Smooth muscle cell (in vitro differentiated cells): Measurements from ENCODE around the gene ADAMTS9. TPM values are rescaled to one million over a fixed set of nuclear protein-coding genes. Genes with fewer than 3 reads are reported as not detected.

Experiments used
- DNase-seq: peaks from one replicate; lab custom pipeline; 2025; ENCODE audit not compliant: unreplicated experiment; lab: John Stamatoyannopoulos, UW
- H2AFZ ChIP-seq: fragments of 200-600 bp; sonication (generic); 2 replicates; pipeline ENCODE4 v1.6.0; 2016; ENCODE audit warnings: antibody characterized with exemption, low read depth, mild to moderate bottlenecking
- H3F3A ChIP-seq: fragments of 200-600 bp; sonication (generic); 2 replicates; pipeline ENCODE4 v1.6.0; 2017; ENCODE audit warnings: antibody characterized with exemption, low read depth
- H3K27ac ChIP-seq: fragments of 200-600 bp; sonication (generic); 2 replicates; pipeline ENCODE4 v1.5.1; 2016; ENCODE audit warnings: low read depth, mild to moderate bottlenecking
- H3K27me3 ChIP-seq: fragments of 200-600 bp; sonication (generic); 2 replicates; pipeline ENCODE4 v1.6.1; 2016; ENCODE audit warnings: low read depth, mild to moderate bottlenecking
- H3K36me3 ChIP-seq: fragments of 200-600 bp; sonication (generic); 2 replicates; pipeline ENCODE4 v1.5.1; 2016; ENCODE audit warnings: low read depth
- H3K4me1 ChIP-seq: fragments of 200-600 bp; sonication (generic); 2 replicates; pipeline ENCODE4 v1.5.1; 2016; ENCODE audit warnings: low read depth
- H3K4me2 ChIP-seq: fragments of 200-600 bp; sonication (generic); 2 replicates; pipeline ENCODE4 v1.6.0; 2016; ENCODE audit warnings: mild to moderate bottlenecking
- H3K4me3 ChIP-seq: fragments of 200-600 bp; sonication (generic); 2 replicates; pipeline ENCODE4 v1.5.1; 2016; ENCODE audit warnings: mild to moderate bottlenecking
- H3K79me2 ChIP-seq: fragments of 200-600 bp; sonication (generic); 2 replicates; pipeline ENCODE4 v1.6.0; 2016; ENCODE audit warnings: low read depth, mild to moderate bottlenecking
- H3K9ac ChIP-seq: fragments of 200-600 bp; sonication (generic); 2 replicates; pipeline ENCODE4 v1.6.0; 2016; ENCODE audit warnings: low read depth
- H3K9me3 ChIP-seq: fragments of 200-600 bp; sonication (generic); replicated peaks from 2 replicates; pipeline ENCODE4 v1.5.1; 2016; ENCODE audit warnings: low read depth
- H4K20me1 ChIP-seq: fragments of 200-600 bp; sonication (generic); 2 replicates; pipeline ENCODE4 v1.6.0; 2016; ENCODE audit warnings: low read depth
- CTCF ChIP-seq: fragments of 200-600 bp; sonication (generic); IDR thresholded peaks from 2 replicates; pipeline ENCODE4 v1.5.1; 2017; ENCODE audit warnings: borderline replicate concordance, mild to moderate bottlenecking, antibody characterized with exemption; ENCODE audit not compliant: insufficient read depth, poor library complexity, severe bottlenecking
- WGBS: methylation state at CpG from one replicate; pipeline ENCODE4 v1.1.7; 2016; ENCODE audit warnings: low lambda C conversion rate; 5-methylcytosine and 5-hydroxymethylcytosine counted together
- polyA plus RNA-seq: library from polyadenylated mRNA; unstranded; fragments of >200 nt; fragmentation: Nextera tagmentation; extraction: Ambion mirVana; gene quantifications from 2 replicates; pipeline ENCODE4 v1.2.1, GENCODE V29; 2016
- total RNA-seq: library from RNA; depleted of rRNA; stranded (reverse); fragments of >200 nt; gene quantifications from 2 replicates; pipeline ENCODE4 v1.2.3, GENCODE V29; 2014

ADAMTS9 gene
- total and polyA plus RNA-seq, 2 experiments from 2014 or later = 18.7 to 66.6 TPM

GRCh38 chr3:64578062-64578770 is 109.6 kb downstream of the ADAMTS9 start:
- Histone ChIP-seq H3K79me2 (no peaks in the 10 kb centered on the region), H3K27ac (no peak overlapping the region), H3K9me3 (no peaks in the 10 kb centered on the region), H3K27me3 (no peaks in the 10 kb centered on the region), H2AFZ (no peak overlapping the region), H3F3A (no peaks in the 10 kb centered on the region), H3K4me1 (no peaks in the 10 kb centered on the region), H4K20me1 (no peaks in the 10 kb centered on the region), H3K4me2 (no peak overlapping the region), H3K9ac (no peak overlapping the region), H3K4me3 (no peak overlapping the region), H3K36me3 (no peaks in the 10 kb centered on the region)
- DNase-seq = no peak
- TF ChIP-seq CTCF = no peak
- WGBS = 90% methylated on average over 7 of the region's 7 CpGs

- Histone ChIP-seq H3K27me3 (no peaks in the 10 kb centered on the region), H3K9me3 (no peaks in the 10 kb centered on the region), H3K79me2 (no peaks in the 10 kb centered on the region), H3F3A (no peaks in the 10 kb centered on the region), H4K20me1 (no peaks in the 10 kb centered on the region), H3K4me1 (peaks cover 3% of the 10 kb centered on the region), H3K27ac (no peak overlapping the region), H2AFZ (no peak overlapping the region), H3K36me3 (no peaks in the 10 kb centered on the region), H3K4me3 (no peak overlapping the region), H3K4me2 (no peak overlapping the region), H3K9ac (no peak overlapping the region)
- WGBS = 87% methylated on average over 10 of the region's 10 CpGs
- no peak for TF ChIP-seq CTCF
- no peak for DNase-seq
These were observed 111.5 kb downstream of the ADAMTS9 start for GRCh38 chr3:64576211-64576775.

GRCh38 chr3:64575211-64575844 is 112.5 kb downstream of the ADAMTS9 start:
- 72% methylated on average over 2 of the region's 2 CpGs for WGBS
- DNase-seq = no peak

More at GRCh38 chr3:64575211-64575844, 112.5 kb downstream of the ADAMTS9 start:
- peak; percentile 47 for TF ChIP-seq CTCF
- peaks cover 3% of the 10 kb centered on the region for H3K4me1 ChIP-seq
- H3K9ac ChIP-seq = no peak overlapping the region
- no peak overlapping the region for H3K4me3 ChIP-seq
- no peaks in the 10 kb centered on the region for H3K79me2 ChIP-seq
- no peaks in the 10 kb centered on the region for H3K27me3 ChIP-seq
- H3K9me3 ChIP-seq = no peaks in the 10 kb centered on the region
- H3K4me2 ChIP-seq = no peak overlapping the region
- H4K20me1 ChIP-seq = no peaks in the 10 kb centered on the region
- H3K36me3 ChIP-seq = no peaks in the 10 kb centered on the region
- H3F3A ChIP-seq = no peaks in the 10 kb centered on the region
- H2AFZ ChIP-seq = no peak overlapping the region
- no peak overlapping the region for H3K27ac ChIP-seq
